HG03135 (cell line): ENCODE measurements around the gene NR5A2.

Source experiments
- ATAC-seq: cut with Tn5 transposase; IDR thresholded peaks from one replicate; pipeline ENCODE4 v1.9.1; 2021; ENCODE audit warnings: mild to moderate bottlenecking, moderate library complexity; ENCODE audit not compliant: unreplicated experiment

NR5A2 gene

GRCh38 chr1:200027264-200027823, at the start of gene NR5A2:
NR5A2 (plus strand) TSS chr1:200027710; CDS start chr1:200027848, 138 bp downstream.
- no peak for ATAC-seq

- no peak for ATAC-seq
Measured at GRCh38 chr1:199978408-199978940, 49.0 kb upstream of the NR5A2 start.

- no peak for ATAC-seq
Measured at GRCh38 chr1:199979071-199979470, 48.4 kb upstream of the NR5A2 start.

GRCh38 chr1:199981584-199981983, 45.9 kb upstream of the NR5A2 start:
- no peak for ATAC-seq

DNA sequence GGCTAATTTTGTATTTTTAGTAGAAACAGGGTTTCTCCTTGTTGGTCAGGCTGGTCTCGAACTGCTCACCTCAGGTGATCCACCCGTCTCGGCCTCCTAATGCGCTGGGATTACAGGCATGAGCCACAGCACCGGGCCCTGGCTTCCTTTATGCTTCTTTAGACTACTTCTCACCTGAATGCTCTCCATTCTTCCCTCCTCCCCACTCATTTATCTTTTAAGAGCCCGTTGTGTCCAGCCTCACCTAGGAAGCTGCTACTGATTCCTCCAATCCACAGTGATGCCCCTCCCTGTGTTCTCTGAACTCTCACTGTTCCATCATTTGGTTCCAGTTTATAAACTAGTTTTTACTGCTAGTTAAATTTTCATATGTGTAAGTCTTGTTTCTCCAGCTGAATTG, 44.9 kb upstream of the NR5A2 start:
- ATAC-seq: no peak

GRCh38 chr1:199983531-199983930, 44.0 kb upstream of the NR5A2 start:
- no peak for ATAC-seq

GRCh38 chr1:199995096-199995685, 32.3 kb upstream of the NR5A2 start:
- no peak for ATAC-seq

GRCh38 chr1:200005165-200005564, 22.3 kb upstream of the NR5A2 start:
- no peak for ATAC-seq

DNA sequence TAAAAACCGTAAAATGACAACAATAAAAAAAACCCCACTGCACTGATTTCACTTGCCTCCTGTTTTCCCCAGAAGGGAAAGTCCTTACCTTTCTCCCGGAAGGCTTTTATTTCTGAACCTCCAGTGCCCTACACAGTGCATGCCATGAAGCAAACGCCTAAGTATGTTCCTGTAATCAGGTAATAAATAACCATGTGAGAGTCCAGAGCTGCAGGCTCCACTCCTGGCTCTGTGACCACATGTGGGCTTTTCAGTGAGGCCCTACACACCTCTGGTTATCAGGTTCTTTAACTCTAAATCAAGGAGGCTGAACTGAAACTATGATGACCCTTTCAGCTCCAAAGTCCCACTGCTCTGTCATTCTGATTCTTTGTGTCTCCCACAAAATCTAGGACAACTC, 20.8 kb upstream of the NR5A2 start:
- ATAC-seq: no peak

- no peak for ATAC-seq
Measured at GRCh38 chr1:200015811-200016210, 11.7 kb upstream of the NR5A2 start.

DNA sequence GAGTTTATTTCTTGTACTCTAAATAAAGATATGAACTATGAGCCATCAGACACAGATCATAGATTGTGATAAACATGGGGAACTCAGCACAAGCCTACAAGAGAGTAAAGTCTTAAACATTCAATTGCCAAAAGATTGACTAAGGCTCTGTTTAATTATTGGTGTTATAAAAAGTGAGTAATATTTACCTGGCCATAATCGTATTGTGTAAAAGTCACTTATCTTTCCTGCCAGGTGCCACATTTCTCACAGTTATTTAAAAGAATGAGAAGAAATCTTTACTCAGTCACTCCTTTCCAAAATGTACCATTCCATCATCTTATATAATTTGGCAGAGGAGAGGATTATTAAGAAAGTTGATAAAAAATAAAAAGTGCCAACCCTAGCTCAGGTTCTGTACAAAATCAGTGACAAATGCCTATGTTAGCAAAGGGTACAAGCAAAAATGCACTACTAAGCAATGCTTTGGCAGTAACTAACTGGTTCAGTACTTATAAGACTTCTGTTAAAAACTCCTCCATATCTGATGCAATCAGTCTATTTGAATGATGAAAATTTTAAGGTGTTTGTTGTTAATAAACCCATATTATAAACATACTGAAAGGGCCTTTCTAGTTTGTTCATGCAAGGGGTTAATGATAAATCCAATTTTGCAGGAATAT, 5.8 kb upstream of the NR5A2 start:
- no peak for ATAC-seq

DNA sequence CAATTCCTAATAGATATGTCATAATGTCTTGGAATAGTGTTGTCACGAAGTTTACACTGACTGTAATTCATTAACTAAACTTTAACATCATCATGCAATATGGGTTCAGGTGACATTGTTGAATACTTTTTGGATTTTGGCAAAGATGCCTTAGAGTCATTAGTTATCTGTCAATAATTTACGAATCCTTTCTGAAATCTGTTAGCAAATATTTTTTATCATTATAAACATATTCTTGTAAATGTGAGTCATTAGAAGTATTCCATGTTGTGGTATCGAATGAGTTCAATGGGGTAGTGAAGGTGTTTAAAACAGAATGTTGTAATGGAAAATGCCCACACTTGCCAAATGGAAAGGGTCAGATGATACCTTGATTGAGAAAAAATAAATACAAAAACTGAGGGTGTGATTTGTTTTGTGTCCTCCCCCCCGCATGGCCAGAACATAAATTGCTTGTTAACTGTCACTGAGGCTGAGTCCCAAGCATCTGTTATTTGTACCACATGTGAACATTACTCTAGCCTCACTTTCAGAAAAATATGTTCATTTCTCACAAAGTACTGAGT, 5.2 kb upstream of the NR5A2 start:
- no peak for ATAC-seq

DNA sequence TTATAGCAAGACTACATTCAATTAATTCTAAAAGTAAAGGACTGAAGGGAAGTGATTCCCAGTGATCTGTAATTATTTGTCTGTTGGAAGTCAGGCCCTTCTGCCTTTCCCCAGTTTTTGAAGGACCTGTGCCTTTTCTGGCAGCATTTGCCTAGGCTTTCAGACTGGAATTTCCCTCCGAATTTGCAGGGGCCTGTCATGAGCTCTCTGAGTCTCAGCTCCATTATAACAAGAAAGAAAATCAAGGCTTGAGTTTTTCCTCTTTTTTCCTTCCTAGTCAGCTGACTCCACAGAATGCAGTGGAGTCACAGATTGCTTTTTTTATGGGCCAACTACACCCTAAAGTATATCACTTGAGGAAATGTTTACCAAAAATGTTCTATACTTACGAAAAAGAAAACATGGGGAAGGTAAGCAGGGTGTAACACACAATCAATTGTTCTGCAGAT, 1.1 kb downstream of the NR5A2 start:
- ATAC-seq: no peak

DNA sequence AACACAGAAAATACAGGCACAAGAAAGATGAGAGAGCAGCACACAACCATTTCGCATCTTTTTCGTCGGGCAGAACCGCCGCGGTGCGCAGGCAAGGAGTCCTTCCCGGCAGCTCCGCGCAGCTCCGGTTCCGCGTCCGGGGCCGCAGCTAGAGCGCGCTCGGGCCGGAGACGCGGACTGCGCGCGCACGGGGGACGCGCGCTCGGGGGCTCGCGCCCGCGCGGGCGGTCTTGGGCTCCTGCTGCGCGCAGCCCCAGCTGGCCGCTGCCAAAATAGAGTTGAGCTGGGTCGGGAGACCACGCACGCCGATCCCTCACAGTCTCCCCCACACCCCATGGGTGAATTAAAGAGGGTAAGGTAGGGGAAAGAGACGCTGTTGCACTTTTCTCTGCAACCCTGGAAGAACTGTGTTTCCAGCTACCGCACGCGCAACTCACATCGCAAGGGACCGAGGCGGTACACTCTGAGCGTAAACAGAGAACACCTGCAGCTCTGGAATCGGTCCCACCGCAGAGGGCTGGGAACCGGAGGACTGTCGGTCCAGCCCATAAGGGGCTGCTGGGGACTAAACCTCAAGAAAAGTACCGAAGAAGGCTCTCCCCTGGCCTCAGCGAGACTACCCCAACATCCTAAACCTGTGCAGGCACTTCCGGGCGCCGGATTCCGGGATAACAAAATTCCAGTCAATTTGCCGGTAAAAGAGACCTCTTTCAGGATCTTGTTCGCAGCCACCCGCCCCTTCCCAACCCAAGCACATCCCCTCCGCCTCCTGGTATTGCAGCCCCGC, 1.7 kb downstream of the NR5A2 start:
- no peak for ATAC-seq

GRCh38 chr1:200029822-200030152, 2.3 kb downstream of the NR5A2 start:
- no peak for ATAC-seq

- no peak for ATAC-seq
Measured at GRCh38 chr1:200030791-200031190, 3.3 kb downstream of the NR5A2 start.

DNA sequence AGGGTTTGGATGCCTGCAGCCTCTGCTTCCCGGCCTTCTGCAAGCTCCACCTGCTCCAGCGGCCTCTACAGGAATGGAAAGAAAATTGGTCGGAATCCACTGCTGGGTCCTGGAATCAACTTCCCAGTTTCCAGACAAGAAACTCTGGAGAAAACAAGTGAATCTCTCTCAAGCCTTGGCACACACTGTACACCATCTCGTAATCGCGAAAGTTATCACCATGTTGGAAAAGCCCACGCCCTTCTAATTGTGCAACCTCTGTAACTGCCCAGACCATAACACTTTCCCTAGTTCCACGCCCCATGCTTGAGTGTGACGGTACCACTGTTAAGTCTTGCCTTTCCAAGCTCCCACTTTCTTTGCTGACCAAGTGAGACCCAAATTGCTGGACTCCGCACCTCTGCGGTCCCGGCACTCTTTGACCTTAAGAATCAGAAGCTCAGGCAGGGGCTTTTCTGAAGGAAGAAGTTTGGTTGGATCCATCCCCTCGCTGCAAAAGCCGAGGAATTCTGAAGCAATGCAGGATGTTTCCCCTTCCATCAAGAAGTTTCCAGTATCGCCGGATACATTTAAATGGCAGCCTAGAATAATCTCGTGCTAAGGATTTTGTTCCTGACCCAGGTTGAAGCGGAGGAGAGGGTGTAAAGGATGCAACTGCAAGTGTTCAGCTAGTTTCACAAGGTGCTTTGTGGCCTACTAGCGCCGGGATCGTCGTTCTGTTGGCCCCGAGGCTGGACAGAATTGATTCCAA, 6.2 kb downstream of the NR5A2 start:
- ATAC-seq: no peak

- no peak for ATAC-seq
Measured at GRCh38 chr1:200034262-200034557, 6.7 kb downstream of the NR5A2 start.

DNA sequence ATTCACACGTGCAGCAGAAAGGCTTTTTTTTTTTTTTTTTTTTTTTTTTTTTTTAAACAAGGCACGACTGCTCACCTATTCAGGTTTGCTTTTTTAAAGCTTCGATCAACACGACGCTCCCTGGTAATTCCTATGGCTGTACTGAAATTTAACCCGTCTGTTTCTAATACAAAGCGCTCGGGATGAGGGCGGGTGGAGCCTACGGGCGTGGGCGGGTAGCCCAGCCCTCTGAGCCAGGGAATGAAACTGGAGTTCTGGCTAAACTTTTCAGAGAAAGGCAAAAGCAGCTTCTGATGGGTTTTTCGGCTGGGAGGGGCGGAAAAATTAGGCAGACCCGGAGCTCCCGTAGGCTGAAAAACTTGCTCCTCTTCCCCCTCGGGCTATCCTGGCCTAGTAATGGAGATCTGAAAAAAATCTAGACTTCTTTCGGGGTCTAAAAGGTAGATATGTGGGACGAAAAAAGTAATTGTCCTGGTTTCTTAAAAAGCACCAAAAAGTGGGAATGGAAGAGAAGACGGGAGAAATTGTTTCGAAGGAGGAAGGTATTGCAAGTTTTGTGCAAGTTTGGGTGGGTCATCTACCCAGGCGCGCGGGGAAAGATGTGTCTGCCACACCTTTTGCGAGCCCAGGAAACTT, 7.4 kb downstream of the NR5A2 start:
- ATAC-seq: no peak

DNA sequence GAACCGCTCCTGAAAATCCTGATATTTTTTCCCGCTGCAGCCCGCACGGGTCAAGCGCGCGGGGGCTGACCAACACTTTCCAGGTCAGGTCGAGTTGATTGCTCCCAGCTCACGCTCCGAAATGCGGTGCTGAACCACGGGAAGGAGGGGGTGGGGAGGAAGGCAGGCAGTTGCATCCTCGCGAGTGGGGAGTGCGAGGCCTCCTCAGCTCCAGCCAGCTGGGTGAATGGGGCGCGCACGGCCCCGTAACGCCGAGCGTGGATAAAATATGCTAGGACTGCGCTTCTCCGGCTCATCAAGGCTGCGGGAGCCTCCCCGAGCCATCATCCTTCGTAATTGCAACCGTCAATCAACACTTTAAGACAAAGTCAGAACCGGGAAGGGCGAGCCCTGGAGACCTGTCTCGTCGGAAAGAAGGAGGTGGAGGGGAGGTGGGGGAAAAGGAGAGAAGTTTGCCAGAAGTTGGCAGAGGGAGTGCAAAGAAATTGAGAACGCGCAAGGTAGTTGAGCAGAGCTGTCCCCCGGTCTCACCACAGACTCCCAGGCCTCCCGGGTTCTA, 8.0 kb downstream of the NR5A2 start:
- ATAC-seq: no peak
